Transverse colon (tissue), 4 donors: ENCODE measurements around the gene CTNNAL1. TPM values are rescaled to one million over a fixed set of nuclear protein-coding genes. Genes with fewer than 3 reads are reported as not detected.
"Not testable (repeated sequence)": the region's sequence is repeated elsewhere in the genome, so short reads cannot be mapped to it uniquely, and the experiment has no call there.

Experiments
- DNase-seq: peaks from one replicate; pipeline ENCODE4 v3.0.0-alpha.2; 2019
- H3K27ac ChIP-seq, 4 donors: fragments of 200-600 bp; sonication (generic); 2 replicates each; pipeline ENCODE4 v1.5.1; 2016 to 2018; ENCODE audit warnings: inconsistent platforms in 4 of 4
- H3K27me3 ChIP-seq: fragments of 200-600 bp; sonication (generic); 2 replicates; pipeline ENCODE4 v1.5.1; 2017; ENCODE audit warnings: inconsistent platforms
- H3K36me3 ChIP-seq, 4 donors: fragments of 200-600 bp; sonication (generic); 2 replicates each; pipeline ENCODE4 v1.5.1; 2017 to 2019; ENCODE audit warnings: inconsistent platforms in 4 of 4
- H3K4me1 ChIP-seq, 4 donors: fragments of 200-600 bp; sonication (generic); 2 replicates each; pipeline ENCODE4 v1.5.1; 2017 to 2020; ENCODE audit warnings: inconsistent platforms in 4 of 4
- H3K4me3 ChIP-seq, 4 donors: fragments of 200-600 bp; sonication (generic); 1 replicate in 1 of 4; 2 replicates in 3 of 4; pipeline versions ENCODE4 v1.5.1 to v1.6.1; 2017 to 2019; ENCODE audit warnings: inconsistent platforms in 4 of 4
- H3K9me3 ChIP-seq, 2 donors: fragments of 200-600 bp; sonication (generic); 2 replicates each; pipeline ENCODE4 v1.5.1; 2017 to 2019; ENCODE audit warnings: inconsistent platforms in 2 of 2
- CTCF ChIP-seq, 5 experiments: fragments of 200-600 bp in 3 of 5; fragments of 450-650 bp in 2 of 5; sonication (generic) in 3 of 5; IDR thresholded peaks; 1 replicate in 2 of 5; 2 replicates in 3 of 5; pipeline ENCODE4 v1.5.1; 2016 to 2017; ENCODE audit warnings: antibody characterized with exemption in 5 of 5, inconsistent platforms in 3 of 5, mild to moderate bottlenecking in 2 of 5, moderate library complexity in 1 of 5
- EP300 ChIP-seq: sonication (generic); formaldehyde crosslinking; IDR thresholded peaks from one replicate; pipeline ENCODE4 v1.6.1; 2017; ENCODE audit warnings: antibody characterized with exemption, low read depth
- POLR2A ChIP-seq: fragments of 450-650 bp; IDR thresholded peaks from one replicate; pipeline ENCODE4 v1.6.1; 2016; ENCODE audit warnings: antibody characterized with exemption, mild to moderate bottlenecking, moderate library complexity
- POLR2AphosphoS5 ChIP-seq, 3 donors: sonication (generic); formaldehyde crosslinking; IDR thresholded peaks; one replicate each; pipeline ENCODE4 v1.6.1; 2016; ENCODE audit warnings: antibody characterized with exemption in 3 of 3
- whole genome bisulfite sequencing, 2 donors: methylation state at CpG; one replicate each; pipeline ENCODE4 v1.1.5; 2018; ENCODE audit warnings: low coverage in 1 of 2; 5-methylcytosine and 5-hydroxymethylcytosine counted together
- in situ Hi-C, 4 donors: fragments of 200-750 bp; cut with MboI; loops; one replicate each; pipeline versions ENCODE4 v1.15.0 to v1.15.1; 2017; ENCODE audit warnings: low sequenced_read_pairs in 3 of 4, low pct_ligation_motif_present in 1 of 4, low pct_unique_long_range_greater_than_20kb in 1 of 4
- intact Hi-C: fragments of 100-400 bp; cut with DNase I; formaldehyde crosslinking; loops from one replicate; pipeline ENCODE4 v1.15.1; 2023; ENCODE audit warnings: low total_unique reads
- total RNA-seq, 4 donors: library from RNA; depleted of rRNA; stranded (reverse); fragments of >200 nt; gene quantifications; one replicate each; pipeline ENCODE4 v1.1.0, GENCODE V29; 2016

Gene CTNNAL1
- total RNA-seq, 4 donors from 2014 or later = 6.0 to 12.1 (median 8.1) TPM

- intact Hi-C loops (no loop called here), in situ Hi-C loops (no loop called here)
- peaks cover 0 to 67% (median 27%) of the 10 kb centered on the region in 4 donors for H3K36me3 ChIP-seq
- 88 to 99% methylated on average over 3 of the region's 3 CpGs for WGBS, 2 donors
- H3K4me1 ChIP-seq = no peaks in the 10 kb centered on the region
- no peak overlapping the region for H3K27ac ChIP-seq
- no peaks in the 10 kb centered on the region for H3K9me3 ChIP-seq
- H3K4me3 ChIP-seq = no peak overlapping the region
- TF ChIP-seq POLR2A (no peak), CTCF (IDR thresholded peaks at IDR 0.05) (no peak), EP300 (no peak), POLR2AphosphoS5 (IDR thresholded peaks at IDR 0.05) (no peak)
- no peaks in the 10 kb centered on the region for H3K27me3 ChIP-seq
- no peak for DNase-seq
Observed at GRCh38 chr9:108904161-108904560, 109.1 kb downstream of the CTNNAL1 start.

- H3K27me3 ChIP-seq = no peaks in the 10 kb centered on the region
- 86 to 100% methylated on average over 1 to 2 of the region's 2 CpGs for whole genome bisulfite sequencing, 2 donors
- TF ChIP-seq CTCF (IDR thresholded peaks at IDR 0.05) = no peak
- no peak for TF ChIP-seq EP300
- TF ChIP-seq POLR2AphosphoS5 (IDR thresholded peaks at IDR 0.05) = no peak
- no peak for TF ChIP-seq POLR2A
- intact Hi-C loops = no loop called here
- H3K27ac ChIP-seq = no peak overlapping the region
- peaks cover 0 to 66% (median 26%) of the 10 kb centered on the region in 4 donors for H3K36me3 ChIP-seq
- no peak for DNase-seq
- H3K4me3 ChIP-seq = no peak overlapping the region
- H3K4me1 ChIP-seq = no peaks in the 10 kb centered on the region
- in situ Hi-C loops = no loop called here
- H3K9me3 ChIP-seq = no peaks in the 10 kb centered on the region
Observed at GRCh38 chr9:108903420-108904103, 109.7 kb downstream of the CTNNAL1 start.

- H3K9me3 ChIP-seq = no peaks in the 10 kb centered on the region
- H3K27me3 ChIP-seq = no peaks in the 10 kb centered on the region
- peaks cover 0 to 69% (median 27%) of the 10 kb centered on the region in 4 donors for H3K36me3 ChIP-seq
- in situ Hi-C loops = no loop called here
- no peaks in the 10 kb centered on the region for H3K4me1 ChIP-seq
- H3K27ac ChIP-seq = no peak overlapping the region
- DNase-seq = no peak
- TF ChIP-seq EP300 = no peak
- TF ChIP-seq POLR2A = no peak
- TF ChIP-seq CTCF (IDR thresholded peaks at IDR 0.05) = no peak
- no peak for TF ChIP-seq POLR2AphosphoS5 (IDR thresholded peaks at IDR 0.05)
- intact Hi-C loops = no loop called here
- WGBS, 2 donors = 83 to 94% methylated on average over 5 of the region's 5 CpGs
- no peak overlapping the region for H3K4me3 ChIP-seq
Observed at GRCh38 chr9:108900176-108900575, 113.1 kb downstream of the CTNNAL1 start.

GRCh38 chr9:108899023-108899695, 114.1 kb downstream of the CTNNAL1 start:
- H3K9me3 ChIP-seq, intact Hi-C loops, DNase-seq, H3K27me3 ChIP-seq, H3K27ac ChIP-seq, H3K4me3 ChIP-seq, H3K4me1 ChIP-seq: not testable (repeated sequence)
- H3K36me3 ChIP-seq = peaks cover 0 to 62% (median 24%) of the 10 kb centered on the region in 4 donors
- WGBS, 2 donors = 93 to 96% methylated on average over 7 to 8 of the region's 8 CpGs
- in situ Hi-C loops = loop anchor here in 1 of 4 donors (10.0 kb wide), 1 partner anchor 64 kb away; no protein-coding TSS in a partner anchor
